Epithelial cell of prostate (primary cell): Measurements from ENCODE around the gene LRRC10.
A peak's percentile ranks its signal among the peaks of the same experiment; 100 is the strongest.

Source experiments
- DNase-seq: peaks from one replicate; pipeline ENCODE4 v3.0.0-alpha.2; 2011; ENCODE audit warnings: low read depth, low spot score
- H3K27ac ChIP-seq: fragments of 450-650 bp; 2 replicates; pipeline ENCODE4 v1.5.1; 2017; ENCODE audit warnings: mild to moderate bottlenecking

LRRC10 gene

DNA sequence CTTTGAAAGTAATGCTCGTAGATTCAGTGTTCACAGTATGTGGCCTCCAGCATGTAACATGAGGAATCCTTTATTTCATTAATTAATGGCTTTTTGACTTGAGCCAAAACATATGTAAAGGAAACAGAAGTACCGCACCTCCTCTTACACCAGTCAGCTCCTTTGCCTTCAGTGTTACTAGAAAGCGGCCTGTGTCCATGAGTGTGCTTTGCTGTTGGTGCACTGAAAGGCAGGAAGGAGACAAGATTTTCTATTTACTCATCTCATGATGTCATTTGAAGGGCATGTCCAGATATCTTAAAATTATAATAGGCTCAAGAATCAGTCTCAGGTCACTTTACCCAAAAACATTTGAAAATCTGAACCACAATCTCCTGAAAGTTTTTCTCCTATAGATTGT lies 35.4 kb downstream of the LRRC10 start:
- no peak overlapping the region for H3K27ac ChIP-seq
- DNase-seq: no peak

- peak; percentile 39 for DNase-seq
- H3K27ac ChIP-seq: no peak overlapping the region
These were observed 39.9 kb downstream of the LRRC10 start for GRCh38 chr12:69570545-69571399.

- DNase-seq: peak; percentile 33
- H3K27ac ChIP-seq: no peak overlapping the region
These were observed 40.6 kb downstream of the LRRC10 start for GRCh38 chr12:69570000-69570516.

GRCh38 chr12:69569236-69569635 lies 41.5 kb downstream of the LRRC10 start:
- H3K27ac ChIP-seq: no peak overlapping the region
- no peak for DNase-seq

GRCh38 chr12:69566603-69567002 lies 44.1 kb downstream of the LRRC10 start:
- no peak overlapping the region for H3K27ac ChIP-seq
- DNase-seq: no peak

- no peak for DNase-seq
- no peak overlapping the region for H3K27ac ChIP-seq
These were observed 47.4 kb downstream of the LRRC10 start for GRCh38 chr12:69563166-69563762.
